ENCODE data around the gene HBB. TPM values are rescaled to one million over a fixed set of nuclear protein-coding genes. Genes with fewer than 3 reads are reported as not detected.
"Not testable (repeated sequence)": the region's sequence is repeated elsewhere in the genome, so short reads cannot be mapped to it uniquely, and the experiment has no call there.

The HBB gene
- total RNA-seq, 1 donor from 2014 or later = 1,146 TPM

GRCh38 chr11:5252919-5253265 lies 26.0 kb upstream of the HBB start:
- Histone ChIP-seq H3K36me3 (no peaks in the 10 kb centered on the region), H3K4me3 (no peak overlapping the region), H3K9me3 (no peaks in the 10 kb centered on the region), H3K4me1 (no peaks in the 10 kb centered on the region), H3K27ac (no peak overlapping the region), H3K27me3 (no peaks in the 10 kb centered on the region)
- intact Hi-C loops (cut with DNase I) = no loop called here
- no peak for DNase-seq (ENCODE audit: low spot score in 2 of 2)
- TF ChIP-seq CTCF (IDR thresholded peaks at IDR 0.05) = no peak

- TF ChIP-seq CTCF (IDR thresholded peaks at IDR 0.05) = no peak
- no peak overlapping the region for H3K27ac ChIP-seq
- no peaks in the 10 kb centered on the region for H3K9me3 ChIP-seq
- intact Hi-C loops (cut with DNase I) = no loop called here
- no peak for DNase-seq (ENCODE audit: low spot score in 2 of 2)
- no peaks in the 10 kb centered on the region for H3K27me3 ChIP-seq
- no peaks in the 10 kb centered on the region for H3K36me3 ChIP-seq
- H3K4me3 ChIP-seq = no peak overlapping the region
- H3K4me1 ChIP-seq = no peaks in the 10 kb centered on the region
Observed at GRCh38 chr11:5252192-5252918, 25.5 kb upstream of the HBB start.

- H3K4me3 ChIP-seq = no peak overlapping the region
- intact Hi-C loops (cut with DNase I) = no loop called here
- no peaks in the 10 kb centered on the region for H3K9me3 ChIP-seq
- no peak overlapping the region for H3K27ac ChIP-seq
- H3K36me3 ChIP-seq = no peaks in the 10 kb centered on the region
- H3K27me3 ChIP-seq = no peaks in the 10 kb centered on the region
- no peak for TF ChIP-seq CTCF (IDR thresholded peaks at IDR 0.05)
- H3K4me1 ChIP-seq = no peaks in the 10 kb centered on the region
- DNase-seq (ENCODE audit: low spot score in 2 of 2) = no peak
Observed at GRCh38 chr11:5251746-5252145, 24.9 kb upstream of the HBB start.

GRCh38 chr11:5250543-5251204 lies 23.8 kb upstream of the HBB start:
- Histone ChIP-seq H3K4me1 (no peaks in the 10 kb centered on the region), H3K27ac (no peak overlapping the region), H3K36me3 (no peaks in the 10 kb centered on the region), H3K27me3 (no peaks in the 10 kb centered on the region), H3K9me3 (no peaks in the 10 kb centered on the region), H3K4me3 (no peak overlapping the region)
- DNase-seq (ENCODE audit: low spot score in 2 of 2) = no peak
- intact Hi-C loops (cut with DNase I) = no loop called here
- no peak for TF ChIP-seq CTCF (IDR thresholded peaks at IDR 0.05)

GRCh38 chr11:5249807-5250396 lies 23.0 kb upstream of the HBB start, which contains the start of gene HBG1:
Gene HBG1 (minus strand): TSS chr11:5249857. CDS start chr11:5249804, 53 bp downstream.
- H3K9me3 ChIP-seq; H3K27ac ChIP-seq; intact Hi-C loops (cut with DNase I); H3K36me3 ChIP-seq; H3K4me1 ChIP-seq; DNase-seq (ENCODE audit: low spot score in 2 of 2); H3K4me3 ChIP-seq; H3K27me3 ChIP-seq: not testable (repeated sequence)

- intact Hi-C loops (cut with DNase I); H3K27ac ChIP-seq; H3K36me3 ChIP-seq; DNase-seq (ENCODE audit: low spot score in 2 of 2); H3K27me3 ChIP-seq; H3K4me3 ChIP-seq; H3K4me1 ChIP-seq; H3K9me3 ChIP-seq: not testable (repeated sequence)
Observed at GRCh38 chr11:5248498-5248897, 21.6 kb upstream of the HBB start.

Measured in ascending aorta (tissue), 2 donors.